OCI-LY3 (cell line): Measurements from ENCODE around the gene SLC7A11.

ENCODE experiments used
- EZH2phosphoT487 ChIP-seq: fragments of 200-600 bp; shearing (Covaris generic); IDR thresholded peaks from 2 replicates; pipeline ENCODE4 v1.6.1; 2018; ENCODE audit warnings: antibody characterized with exemption, mixed run types, low read depth
- TF ChIP-seq, protein P1 (sequence below): fragments of 200-600, 300-600 bp; sonication (generic); IDR thresholded peaks from 2 replicates; pipeline ENCODE4 v1.5.1; 2014; ENCODE audit warnings: antibody characterized with exemption, low read length, low read depth

GRCh38 chr4:138217567-138217966, 24.6 kb downstream of the SLC7A11 start:
- TF ChIP-seq, protein P1, sequence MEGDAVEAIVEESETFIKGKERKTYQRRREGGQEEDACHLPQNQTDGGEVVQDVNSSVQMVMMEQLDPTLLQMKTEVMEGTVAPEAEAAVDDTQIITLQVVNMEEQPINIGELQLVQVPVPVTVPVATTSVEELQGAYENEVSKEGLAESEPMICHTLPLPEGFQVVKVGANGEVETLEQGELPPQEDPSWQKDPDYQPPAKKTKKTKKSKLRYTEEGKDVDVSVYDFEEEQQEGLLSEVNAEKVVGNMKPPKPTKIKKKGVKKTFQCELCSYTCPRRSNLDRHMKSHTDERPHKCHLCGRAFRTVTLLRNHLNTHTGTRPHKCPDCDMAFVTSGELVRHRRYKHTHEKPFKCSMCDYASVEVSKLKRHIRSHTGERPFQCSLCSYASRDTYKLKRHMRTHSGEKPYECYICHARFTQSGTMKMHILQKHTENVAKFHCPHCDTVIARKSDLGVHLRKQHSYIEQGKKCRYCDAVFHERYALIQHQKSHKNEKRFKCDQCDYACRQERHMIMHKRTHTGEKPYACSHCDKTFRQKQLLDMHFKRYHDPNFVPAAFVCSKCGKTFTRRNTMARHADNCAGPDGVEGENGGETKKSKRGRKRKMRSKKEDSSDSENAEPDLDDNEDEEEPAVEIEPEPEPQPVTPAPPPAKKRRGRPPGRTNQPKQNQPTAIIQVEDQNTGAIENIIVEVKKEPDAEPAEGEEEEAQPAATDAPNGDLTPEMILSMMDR = no peak
- TF ChIP-seq EZH2phosphoT487 = no peak
